Stomach (tissue), 9 donors: ENCODE data around the gene CALN1. TPM values are rescaled to one million over a fixed set of nuclear protein-coding genes. Genes with fewer than 3 reads are reported as not detected.

ENCODE experiments used
- DNase-seq, 2 donors: peaks; one replicate each; pipeline versions ENCODE4 v3.0.0 to v3.0.0-alpha.2; 2013 to 2019
- H3K27ac ChIP-seq, 5 donors: fragments of 200-600 bp in 4 of 5; sonication (generic) in 4 of 5; one replicate each; pipeline ENCODE4 v1.5.1; 2013 to 2019; ENCODE audit warnings: mild to moderate bottlenecking in 1 of 5, moderate library complexity in 1 of 5
- H3K27me3 ChIP-seq, 3 donors: fragments of 200-600 bp; sonication (generic); one replicate each; pipeline ENCODE4 v1.5.1; 2017 to 2019; ENCODE audit warnings: mixed run types in 1 of 3
- H3K36me3 ChIP-seq, 4 donors: fragments of 200-600 bp; sonication (generic); 1 replicate in 3 of 4; 2 replicates in 1 of 4; pipeline ENCODE4 v1.5.1; 2016 to 2019
- H3K4me1 ChIP-seq, 4 donors: fragments of 200-600 bp; sonication (generic); one replicate each; pipeline ENCODE4 v1.5.1; 2016 to 2019
- H3K4me3 ChIP-seq, 4 donors: fragments of 200-600 bp; sonication (generic) in 3 of 4; one replicate each; pipeline ENCODE4 v1.5.1; 2016 to 2019; ENCODE audit warnings: mild to moderate bottlenecking in 1 of 4
- H3K9me3 ChIP-seq, 4 donors: fragments of 200-600 bp; sonication (generic); one replicate each; pipeline ENCODE4 v1.5.1; 2016 to 2019
- CTCF ChIP-seq, 7 experiments: fragments of 450-650 bp in 4 of 7; fragments of 200-600 bp in 3 of 7; sonication (generic) in 3 of 7; IDR thresholded peaks; one replicate each; pipeline ENCODE4 v1.5.1; 2016 to 2019; ENCODE audit warnings: antibody characterized with exemption in 7 of 7, control low read depth in 2 of 7, mild to moderate bottlenecking in 1 of 7
- EP300 ChIP-seq: sonication (generic); formaldehyde crosslinking; IDR thresholded peaks from one replicate; pipeline ENCODE4 v1.6.1; 2017; ENCODE audit warnings: antibody characterized with exemption
- POLR2A ChIP-seq, 4 donors: fragments of 450-650 bp; IDR thresholded peaks; one replicate each; pipeline ENCODE4 v1.6.1; 2016; ENCODE audit warnings: antibody characterized with exemption in 4 of 4, control low read depth in 2 of 4, mild to moderate bottlenecking in 1 of 4, moderate library complexity in 1 of 4
- POLR2AphosphoS5 ChIP-seq, 3 donors: sonication (generic); formaldehyde crosslinking; IDR thresholded peaks; one replicate each; pipeline ENCODE4 v1.6.1; 2016; ENCODE audit warnings: antibody characterized with exemption in 3 of 3
- WGBS, 5 donors: extraction: QIAGEN DNeasy Blood & Tissue Kit in 3 of 5; methylation state at CpG; one replicate each; pipeline versions ENCODE4 v1.1.5 to v1.1.7; 2013 to 2018; 5-methylcytosine and 5-hydroxymethylcytosine counted together
- intact Hi-C: fragments of 100-400 bp; cut with DNase I; formaldehyde crosslinking; loops from one replicate; pipeline ENCODE4 v1.15.1; 2023; ENCODE audit warnings: low total_unique reads
- polyA plus RNA-seq, 3 donors: library from polyadenylated mRNA; stranded (reverse); fragments of 200-250 nt; gene quantifications; one replicate each; pipeline ENCODE4 v1.2.3, GENCODE V29; 2013
- total RNA-seq, 5 donors: library from RNA; depleted of rRNA; stranded (reverse); fragments of >200 nt; gene quantifications; one replicate each; pipeline versions ENCODE4 v1.1.0 to v1.2.3, GENCODE V29; 2014 to 2016
- donor health status: healthy with polysubstance abuse.
- donor health status: Bipolar disorder and iron deficiency.
- donor health status: healthy.

CALN1 gene
- total and polyA plus RNA-seq, 8 donors, result under 0.01 to 51.9 (median 0.37) TPM; not detected in 5

GRCh38 chr7:72106405-72106804 is 305.7 kb downstream of the CALN1 start:
- Histone ChIP-seq H3K27ac (no peak overlapping the region), H3K4me3 (no peak overlapping the region), H3K4me1 (no peaks in the 10 kb centered on the region), H3K36me3 (no peaks in the 10 kb centered on the region), H3K9me3 (peaks cover 0 to 18% (median 17%) of the 10 kb centered on the region in 4 donors), H3K27me3 (no peaks in the 10 kb centered on the region)
- 67 to 82% (median 78%) methylated on average over 1 of the region's 1 CpG for WGBS, 5 donors
- intact Hi-C loops, result no loop called here
- DNase-seq, result no peak
- no peak for TF ChIP-seq EP300
- TF ChIP-seq CTCF (IDR thresholded peaks at IDR 0.05), result no peak
- TF ChIP-seq POLR2A (IDR thresholded peaks at IDR 0.05), result no peak

- H3K4me3 ChIP-seq, result no peak overlapping the region
- no peaks in the 10 kb centered on the region for H3K4me1 ChIP-seq
- H3K27me3 ChIP-seq, result no peaks in the 10 kb centered on the region
- TF ChIP-seq POLR2AphosphoS5 (IDR thresholded peaks at IDR 0.05), result no peak
- TF ChIP-seq EP300, result no peak
- TF ChIP-seq POLR2A (IDR thresholded peaks at IDR 0.05), result no peak
- no peak for TF ChIP-seq CTCF (IDR thresholded peaks at IDR 0.05)
- H3K36me3 ChIP-seq, result no peaks in the 10 kb centered on the region
- intact Hi-C loops, result no loop called here
- no peak for DNase-seq
- H3K9me3 ChIP-seq, result no peaks in the 10 kb centered on the region
- H3K27ac ChIP-seq, result no peak overlapping the region
- 66 to 73% (median 68%) methylated on average over 6 of the region's 6 CpGs for WGBS, 5 donors
Observed at GRCh38 chr7:72101444-72101843, 310.7 kb downstream of the CALN1 start.

GRCh38 chr7:72099784-72100183 is 312.4 kb downstream of the CALN1 start:
- H3K4me1 ChIP-seq, result no peaks in the 10 kb centered on the region
- H3K36me3 ChIP-seq, result no peaks in the 10 kb centered on the region
- no peak for DNase-seq
- intact Hi-C loops, result no loop called here
- H3K4me3 ChIP-seq, result no peak overlapping the region
- H3K27me3 ChIP-seq, result no peaks in the 10 kb centered on the region
- no peaks in the 10 kb centered on the region for H3K9me3 ChIP-seq
- 82 to 94% (median 84%) methylated on average over 6 of the region's 6 CpGs for WGBS, 5 donors
- no peak overlapping the region for H3K27ac ChIP-seq
- TF ChIP-seq CTCF (IDR thresholded peaks at IDR 0.05) (no peak), POLR2AphosphoS5 (IDR thresholded peaks at IDR 0.05) (no peak), POLR2A (IDR thresholded peaks at IDR 0.05) (no peak), EP300 (no peak)

GRCh38 chr7:72098807-72099580 is 313.1 kb downstream of the CALN1 start:
- Histone ChIP-seq H3K4me3 (no peak overlapping the region), H3K27me3 (no peaks in the 10 kb centered on the region), H3K9me3 (no peaks in the 10 kb centered on the region), H3K4me1 (no peaks in the 10 kb centered on the region), H3K36me3 (no peaks in the 10 kb centered on the region), H3K27ac (no peak overlapping the region)
- intact Hi-C loops, result no loop called here
- peak in 1 of 2 donors; percentile 13 for DNase-seq
- TF ChIP-seq EP300, result no peak
- no peak for TF ChIP-seq POLR2AphosphoS5 (IDR thresholded peaks at IDR 0.05)
- TF ChIP-seq POLR2A (IDR thresholded peaks at IDR 0.05), result no peak
- no peak for TF ChIP-seq CTCF (IDR thresholded peaks at IDR 0.05)
- WGBS, 5 donors, result 76 to 90% (median 85%) methylated on average over 13 to 16 of the region's 16 CpGs
